Stimulated activated CD8-positive, alpha-beta memory T cell treated with anti-CD3 and anti-CD28 coated beads, Interleukin-7, amount 100 ng/mL, for 4 hours (primary cell): ENCODE data around the gene SLC2A10.
"Not testable (repeated sequence)": the region's sequence is repeated elsewhere in the genome, so short reads cannot be mapped to it uniquely, and the experiment has no call there.

Source experiments
- DNase-seq, 2 donors: peaks; one replicate each; pipeline ENCODE4 v3.0.0-alpha.2; 2020; ENCODE audit warnings: low read depth in 2 of 2

Gene SLC2A10

DNA sequence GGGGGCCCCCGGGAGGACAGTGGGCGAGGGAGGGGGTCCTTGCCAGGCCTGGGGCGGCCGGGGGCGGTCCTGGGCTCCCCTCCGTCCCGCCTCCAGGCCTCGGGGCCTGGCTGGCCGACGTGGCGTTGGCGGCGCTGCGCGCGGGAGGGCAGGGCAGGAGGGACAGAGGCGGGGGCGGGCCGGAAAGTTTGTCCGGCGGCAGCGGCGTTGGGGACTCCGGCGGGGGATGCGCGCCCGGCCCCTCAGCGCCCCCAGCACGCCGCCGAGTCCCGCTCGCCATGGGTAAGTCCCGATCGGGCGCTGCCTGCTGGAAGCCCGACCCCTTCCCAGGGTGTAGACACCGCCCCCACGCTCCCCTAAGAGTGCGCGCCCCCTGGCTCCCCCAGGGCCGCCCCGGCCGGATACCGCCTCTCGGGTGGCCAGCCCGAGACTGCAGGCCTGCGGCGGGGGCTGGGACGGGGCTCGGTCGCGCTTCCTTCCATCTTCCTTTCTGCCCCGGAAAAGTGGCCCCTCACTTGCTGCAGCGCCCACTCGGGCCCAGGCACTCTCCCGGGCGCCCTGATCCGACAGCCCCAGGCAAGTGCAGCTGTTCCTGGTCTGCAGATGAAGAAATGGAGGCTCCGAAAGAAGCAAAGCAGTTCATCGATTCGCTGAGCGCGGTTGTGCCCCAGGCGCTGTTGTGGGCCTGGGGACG lies at the start of gene SLC2A10:
SLC2A10 (plus strand) TSS at position 191 of the 694 bp plus-strand sequence; CDS start at position 279, 88 bp downstream.
- no peak for DNase-seq

DNA sequence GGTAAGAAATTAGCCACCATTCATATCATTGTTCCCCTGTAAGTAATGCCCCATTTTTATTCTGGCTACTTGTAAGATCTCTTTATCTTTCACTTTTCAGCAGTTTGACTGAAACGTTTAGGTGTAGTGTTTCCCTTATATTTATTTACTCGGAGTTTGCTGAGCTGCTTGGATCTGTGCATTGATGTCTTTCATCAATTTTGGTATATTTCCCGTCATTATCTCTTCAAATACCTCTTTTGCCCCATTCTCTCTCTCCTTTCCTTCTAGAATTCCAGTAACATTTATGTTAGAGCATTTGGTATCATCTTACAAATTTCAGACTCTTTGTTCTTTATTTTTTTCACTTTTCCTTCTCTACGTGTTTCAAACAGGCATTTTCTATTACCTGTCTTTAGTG lies 49.0 kb upstream of the SLC2A10 start:
- no peak for DNase-seq

GRCh38 chr20:46661659-46662058 lies 47.8 kb upstream of the SLC2A10 start:
- no peak for DNase-seq

DNA sequence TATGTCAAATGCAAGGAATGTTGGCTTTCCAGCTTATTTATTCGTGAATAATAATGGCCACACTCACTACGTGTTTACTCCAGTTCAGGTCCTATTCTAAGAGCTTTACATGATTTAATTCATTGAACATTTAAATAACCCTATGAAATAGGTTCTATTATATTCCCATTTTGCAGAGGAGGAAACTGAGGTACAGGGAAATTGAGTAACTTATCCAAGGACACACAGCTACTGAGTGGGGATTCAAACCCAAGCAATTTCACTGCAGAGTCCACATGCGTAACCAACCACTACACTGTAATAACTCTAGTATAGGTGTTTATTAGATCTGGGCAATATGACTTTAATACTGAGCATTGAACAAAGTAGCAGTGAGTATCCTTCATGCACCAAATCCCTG lies 45.9 kb upstream of the SLC2A10 start:
- no peak for DNase-seq

DNA sequence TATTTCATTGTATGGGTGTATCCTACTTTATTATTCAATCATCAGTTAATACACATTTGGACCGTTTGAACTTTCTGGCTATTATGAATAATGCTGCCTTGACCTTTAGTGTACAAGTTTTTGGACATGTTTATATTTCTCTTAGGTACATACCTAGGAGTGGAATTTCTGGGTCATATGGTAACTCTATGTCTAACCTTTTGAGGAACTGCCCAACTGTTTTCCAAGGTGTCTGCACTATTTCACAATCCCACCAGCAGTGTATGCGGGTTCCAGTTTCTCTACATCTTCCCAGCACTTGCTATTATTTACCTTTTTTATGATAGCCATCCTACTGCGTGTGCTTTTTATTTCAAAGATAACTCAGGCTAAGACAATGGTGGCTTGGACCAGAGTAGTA lies 43.8 kb upstream of the SLC2A10 start:
- no peak for DNase-seq

DNA sequence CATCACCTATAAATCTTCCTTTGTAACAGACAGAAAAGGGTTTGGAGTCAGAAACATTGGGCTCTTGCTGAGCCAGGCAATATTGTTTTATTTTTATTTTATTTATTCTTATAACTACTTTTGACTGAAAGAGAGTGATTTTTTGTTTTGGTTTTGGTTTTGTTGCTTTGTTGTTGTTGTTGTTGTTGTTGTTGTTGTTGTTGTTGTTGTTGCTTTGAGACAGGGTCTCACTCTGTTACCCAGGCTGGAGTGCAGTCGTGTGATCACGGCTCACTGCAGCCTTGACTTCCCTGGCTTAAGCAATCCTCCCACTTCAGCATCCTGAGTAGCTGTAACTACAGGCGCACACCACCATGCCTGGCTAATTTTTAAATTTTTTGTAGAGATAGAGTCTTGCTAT lies 43.1 kb upstream of the SLC2A10 start:
- DNase-seq: no peak

DNA sequence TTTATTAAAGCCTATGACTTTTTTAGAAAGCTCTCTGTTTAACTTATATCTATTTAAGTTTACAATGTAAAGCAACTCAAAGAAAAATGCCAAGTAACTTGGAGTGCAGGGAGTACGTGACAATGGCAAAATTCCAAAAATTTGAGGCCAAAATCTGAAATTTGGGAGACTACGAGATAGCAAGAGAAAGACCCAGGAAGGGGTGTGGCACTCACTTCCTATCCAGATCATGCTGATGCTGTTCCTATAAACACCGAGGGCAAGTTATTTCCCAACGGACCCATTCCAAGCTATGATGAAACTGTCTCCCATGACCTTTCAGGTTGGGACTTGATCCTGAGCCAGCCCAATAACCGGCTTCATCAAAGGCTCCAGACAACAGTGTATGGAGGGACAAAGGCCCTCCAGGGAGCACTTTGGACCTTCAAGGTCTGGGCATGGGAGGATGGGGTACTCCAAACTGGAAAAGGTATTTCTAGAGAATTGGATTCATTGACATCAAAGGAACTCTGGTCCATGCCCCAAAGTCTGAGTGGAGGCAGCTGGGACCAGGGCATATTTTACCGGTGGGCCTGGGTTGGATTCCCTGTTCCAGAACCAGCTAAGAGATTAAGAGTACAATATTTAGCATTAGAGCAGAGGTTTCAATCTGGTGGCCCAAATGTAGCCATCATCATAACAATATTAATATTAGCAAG lies 42.5 kb upstream of the SLC2A10 start:
- DNase-seq: no peak

DNA sequence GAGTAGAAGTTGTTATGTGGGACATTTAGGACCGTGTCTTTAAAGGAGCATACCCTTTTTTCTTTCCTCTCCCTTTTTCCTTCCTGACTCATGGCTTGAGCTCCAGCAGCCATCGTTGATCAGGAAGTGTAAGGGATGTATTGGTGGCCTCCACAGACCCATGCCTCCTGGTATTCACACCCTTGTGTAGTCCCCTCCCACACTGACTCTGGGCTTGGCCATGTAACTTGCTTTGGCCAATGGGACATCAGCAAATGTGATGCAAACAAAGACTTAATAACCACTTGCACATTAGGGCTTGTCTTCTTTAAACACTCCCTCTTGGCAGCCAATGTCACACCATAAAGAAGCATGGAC lies 39.2 kb upstream of the SLC2A10 start:
- DNase-seq: no peak

- no peak for DNase-seq
Measured at GRCh38 chr20:46670585-46671584, 38.6 kb upstream of the SLC2A10 start.

GRCh38 chr20:46671866-46672542 lies 37.4 kb upstream of the SLC2A10 start:
- no peak for DNase-seq

GRCh38 chr20:46672543-46673148 lies 36.8 kb upstream of the SLC2A10 start:
- DNase-seq: no peak

- DNase-seq: no peak
Measured at GRCh38 chr20:46673394-46674252, 35.8 kb upstream of the SLC2A10 start.

DNA sequence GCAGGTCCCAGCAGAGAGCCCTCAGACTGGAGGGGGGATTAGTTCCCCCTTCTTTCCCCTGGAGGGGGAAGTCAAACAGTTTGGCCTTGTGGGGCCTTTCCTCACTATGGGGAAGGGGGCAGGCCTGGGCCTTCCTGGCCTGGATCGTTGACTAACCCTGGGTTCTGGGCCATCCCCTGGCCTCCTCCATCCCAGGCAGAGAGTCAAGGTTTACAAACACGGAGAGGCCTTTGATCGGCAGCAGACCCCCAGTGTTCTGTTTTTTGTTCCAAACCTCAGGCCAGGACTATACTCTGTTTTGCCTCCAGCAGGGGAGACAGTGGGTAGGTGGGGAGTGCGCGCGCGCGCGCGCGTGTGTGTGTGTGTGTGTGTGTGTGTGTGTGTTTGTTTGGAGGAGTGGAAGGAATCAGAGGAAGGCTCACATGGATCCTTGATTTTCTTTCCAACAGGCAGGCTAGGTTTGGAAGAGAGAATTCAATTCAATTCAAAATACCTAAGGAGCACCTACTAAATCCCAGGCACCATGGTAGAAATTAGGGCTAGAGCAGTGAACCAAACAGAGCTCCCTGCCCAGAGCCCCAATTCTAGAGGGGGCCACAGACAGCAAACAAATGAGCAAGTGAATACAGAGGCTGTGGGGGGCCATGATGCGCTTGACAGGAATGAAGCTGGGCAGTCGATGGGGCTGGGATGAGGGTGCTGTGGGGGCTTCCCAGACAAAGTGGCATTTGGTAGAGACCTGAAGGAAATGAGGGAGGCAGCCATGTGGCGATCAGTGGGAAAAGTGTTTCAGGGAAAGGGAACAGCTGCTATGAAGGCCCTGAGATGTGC lies 35.0 kb upstream of the SLC2A10 start:
- no peak for DNase-seq

DNA sequence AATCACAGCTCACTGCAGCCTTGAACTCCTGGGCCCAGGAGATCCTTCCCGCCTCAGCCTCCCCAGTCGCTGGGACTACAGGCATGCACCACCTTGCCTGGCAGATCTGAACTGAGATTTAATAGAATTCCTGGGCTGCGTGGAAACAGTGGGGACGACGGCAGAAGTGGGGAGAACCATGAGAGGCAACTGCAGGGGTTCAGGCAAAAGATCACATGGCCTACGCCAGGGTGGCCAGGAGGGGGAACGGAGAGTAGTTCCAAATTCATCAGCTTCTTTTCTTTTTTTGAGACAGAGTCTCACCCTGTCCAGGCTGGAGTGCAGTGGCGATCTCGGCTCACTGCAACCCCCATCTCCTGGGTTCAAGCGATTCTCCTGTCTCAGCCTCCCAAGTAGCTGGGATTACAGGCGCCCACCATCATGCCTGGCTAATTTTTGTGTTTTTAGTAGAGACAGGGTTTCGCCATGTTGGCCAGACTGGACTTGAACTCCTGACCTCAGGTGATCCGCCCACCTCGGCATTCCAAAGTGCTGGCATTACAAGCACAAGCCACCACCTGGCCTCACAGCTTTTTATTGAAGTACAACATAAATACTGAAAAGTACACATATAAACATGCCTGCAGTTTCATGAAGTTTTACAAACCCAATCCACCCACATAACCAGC lies 32.7 kb upstream of the SLC2A10 start:
- not testable (repeated sequence) for DNase-seq

- no peak for DNase-seq
Measured at GRCh38 chr20:46677608-46678007, 31.8 kb upstream of the SLC2A10 start.

GRCh38 chr20:46678516-46678915 lies 30.9 kb upstream of the SLC2A10 start:
- DNase-seq: no peak

DNA sequence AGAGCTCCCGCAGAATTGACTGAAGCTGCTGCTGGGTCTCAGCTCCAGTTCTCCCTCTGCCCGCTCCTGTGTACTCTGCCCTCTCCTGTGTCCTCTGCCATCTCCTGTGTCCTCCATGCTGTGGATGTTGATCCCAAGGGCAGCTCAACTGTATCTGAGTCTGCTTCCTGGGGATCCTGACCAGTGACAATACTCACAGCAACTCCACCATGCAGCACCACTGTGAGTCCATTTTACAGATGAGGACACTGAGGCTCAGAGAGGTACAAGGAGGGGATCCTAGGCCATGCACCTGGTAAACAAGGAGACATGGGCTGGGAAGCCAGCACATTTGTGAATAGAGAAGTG lies 28.8 kb upstream of the SLC2A10 start:
- DNase-seq: no peak

GRCh38 chr20:46681032-46681854 lies 28.2 kb upstream of the SLC2A10 start:
- peak; percentile 36 to 44 for DNase-seq
